ENCODE results near the gene PLSCR4. TPM values are rescaled to one million over a fixed set of nuclear protein-coding genes. Genes with fewer than 3 reads are reported as not detected.

The PLSCR4 gene
- total and polyA plus RNA-seq, 2 donors (not counting 3 experiments of a cell fraction or from before 2014, with no cell fraction given): 81.5 to 91.7 TPM

DNA sequence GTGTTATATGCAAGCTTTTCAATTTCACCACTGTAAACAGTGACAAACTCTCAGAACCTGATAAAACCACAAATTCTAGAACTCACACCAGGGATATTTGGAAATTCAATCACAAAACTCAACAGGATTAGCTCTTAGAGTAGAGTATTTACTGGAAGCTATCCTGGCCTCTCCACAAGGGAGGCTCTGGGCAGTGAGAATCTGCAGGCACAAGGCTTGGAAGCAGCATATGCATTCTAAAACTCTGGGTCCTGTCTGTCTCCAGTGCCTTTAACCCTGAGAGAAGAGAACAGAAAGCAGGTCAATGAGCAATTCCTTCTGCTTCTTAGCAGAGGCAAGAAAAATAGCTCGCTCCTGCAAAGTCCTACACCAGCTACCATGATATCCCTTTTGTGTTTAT lies 23.4 kb downstream of the PLSCR4 start:
- CTCF ChIA-PET: interaction anchor here (0.7 to 4.0 kb wide), 3 partner anchors 20 to 100 kb away, joined by 3 to 22 read pairs (median 4); no protein-coding TSS in a partner anchor

More for the DNA sequence above, 23.4 kb downstream of the PLSCR4 start:
- Histone ChIP-seq H3K4me1 (ENCODE audit: control insufficient read depth, extremely low read depth, insufficient read depth, low read length) (peaks cover 16% of the 10 kb centered on the region), H3K27ac (ENCODE audit: insufficient read depth, low read depth, low read length) (no peak overlapping the region), H3K79me2 (ENCODE audit: control insufficient read depth, insufficient read depth, low read length) (peaks cover 6% of the 10 kb centered on the region), H2AFZ (ENCODE audit: low read depth, low read length) (no peak overlapping the region), H3K36me3 (ENCODE audit: control insufficient read depth in 2 of 2, extremely low read depth in 1 of 2, insufficient read depth in 2 of 2, low read length in 2 of 2) (peaks cover 0 to 8% of the 10 kb centered on the region in 2 experiments), H3K9me1 (replicated peaks; ENCODE audit: control insufficient read depth, extremely low read depth, insufficient read depth, low read length) (no peaks in the 10 kb centered on the region), H3K9me3 (replicated peaks; ENCODE audit: control insufficient read depth, insufficient read depth, low read length) (no peaks in the 10 kb centered on the region), H3K4me3 (replicated peaks in 1 of 3; ENCODE audit: insufficient read depth in 1 of 3, low read depth in 1 of 3, low read length in 3 of 3) (no peak overlapping the region), H3K9ac (replicated peaks; ENCODE audit: extremely low read depth, insufficient read depth, low read length) (no peak overlapping the region), H3K27me3 (ENCODE audit: control insufficient read depth in 2 of 2, insufficient read depth in 2 of 2, low read length in 2 of 2) (no peaks in the 10 kb centered on the region), H3K4me2 (ENCODE audit: insufficient read depth, low read length) (no peak overlapping the region), H4K20me1 (replicated peaks; ENCODE audit: control insufficient read depth, extremely low read depth, insufficient read depth, low read length) (no peaks in the 10 kb centered on the region)
- intact Hi-C loops (cut with micrococcal nuclease) (no loop called here), dilution Hi-C loops (cut with MboI; ENCODE audit: extremely low pct_ligation_motif_present, low sequenced_read_pairs) (no loop called here)
- TF ChIP-seq GATA2 (IDR thresholded peaks at IDR 0.05; ENCODE audit: insufficient read depth, insufficient read length, low read depth, low read length) (no peak), MAX (IDR thresholded peaks at IDR 0.05; ENCODE audit: insufficient read depth, insufficient read length) (no peak), POLR2AphosphoS5 (IDR thresholded peaks at IDR 0.05; ENCODE audit: insufficient read depth, low read depth, low read length) (no peak), JUN (IDR thresholded peaks at IDR 0.05; ENCODE audit: borderline replicate concordance, insufficient read depth, insufficient read length, low read depth) (no peak), POLR2A (IDR thresholded peaks at IDR 0.05; ENCODE audit: low read depth, low read length) (no peak), MYC (IDR thresholded peaks at IDR 0.05; ENCODE audit: low read depth, low read length) (no peak), FOS (IDR thresholded peaks at IDR 0.05; ENCODE audit: borderline replicate concordance, insufficient read depth, low read length) (no peak), EZH2 (IDR thresholded peaks at IDR 0.05; ENCODE audit: borderline replicate concordance, low read depth, low read length, severe bottlenecking) (no peak)
- TF ChIP-seq, protein P1, sequence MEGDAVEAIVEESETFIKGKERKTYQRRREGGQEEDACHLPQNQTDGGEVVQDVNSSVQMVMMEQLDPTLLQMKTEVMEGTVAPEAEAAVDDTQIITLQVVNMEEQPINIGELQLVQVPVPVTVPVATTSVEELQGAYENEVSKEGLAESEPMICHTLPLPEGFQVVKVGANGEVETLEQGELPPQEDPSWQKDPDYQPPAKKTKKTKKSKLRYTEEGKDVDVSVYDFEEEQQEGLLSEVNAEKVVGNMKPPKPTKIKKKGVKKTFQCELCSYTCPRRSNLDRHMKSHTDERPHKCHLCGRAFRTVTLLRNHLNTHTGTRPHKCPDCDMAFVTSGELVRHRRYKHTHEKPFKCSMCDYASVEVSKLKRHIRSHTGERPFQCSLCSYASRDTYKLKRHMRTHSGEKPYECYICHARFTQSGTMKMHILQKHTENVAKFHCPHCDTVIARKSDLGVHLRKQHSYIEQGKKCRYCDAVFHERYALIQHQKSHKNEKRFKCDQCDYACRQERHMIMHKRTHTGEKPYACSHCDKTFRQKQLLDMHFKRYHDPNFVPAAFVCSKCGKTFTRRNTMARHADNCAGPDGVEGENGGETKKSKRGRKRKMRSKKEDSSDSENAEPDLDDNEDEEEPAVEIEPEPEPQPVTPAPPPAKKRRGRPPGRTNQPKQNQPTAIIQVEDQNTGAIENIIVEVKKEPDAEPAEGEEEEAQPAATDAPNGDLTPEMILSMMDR (IDR thresholded peaks at IDR 0.05; ENCODE audit: extremely low read depth in 1 of 2, insufficient read depth in 1 of 2, low read depth in 1 of 2, low read length in 2 of 2): no peak
- POLR2A ChIA-PET: no interaction called here
- FAIRE-seq (no peak), DNase-seq (ENCODE audit: low read depth, low spot score) (no peak)
- no TSS peak for BruUV-seq (replicated peaks)
